GM18520 (cell line): ENCODE data around the gene NTSR1.

Experiments used
- ATAC-seq: cut with Tn5 transposase; IDR thresholded peaks from one replicate; pipeline ENCODE4 v1.9.1; 2021; ENCODE audit not compliant: unreplicated experiment

Gene NTSR1

GRCh38 chr20:62723768-62724450 is 15.3 kb downstream of the NTSR1 start:
- no peak for ATAC-seq

GRCh38 chr20:62724692-62725595 is 16.3 kb downstream of the NTSR1 start:
- ATAC-seq, result no peak

GRCh38 chr20:62725596-62726268 is 17.1 kb downstream of the NTSR1 start:
- ATAC-seq, result no peak

- no peak for ATAC-seq
Observed at GRCh38 chr20:62726276-62726675, 17.6 kb downstream of the NTSR1 start.

- ATAC-seq, result no peak
Observed at GRCh38 chr20:62726716-62727583, 18.3 kb downstream of the NTSR1 start.

GRCh38 chr20:62727584-62728027 is 19.0 kb downstream of the NTSR1 start:
- no peak for ATAC-seq

GRCh38 chr20:62728028-62728780 is 19.6 kb downstream of the NTSR1 start:
- no peak for ATAC-seq

GRCh38 chr20:62728781-62729300 is 20.2 kb downstream of the NTSR1 start:
- ATAC-seq, result no peak

- no peak for ATAC-seq
Observed at GRCh38 chr20:62730481-62730880, 21.8 kb downstream of the NTSR1 start.

GRCh38 chr20:62732031-62732760 is 23.6 kb downstream of the NTSR1 start:
- ATAC-seq, result no peak

- ATAC-seq, result no peak
Observed at GRCh38 chr20:62732842-62733525, 24.3 kb downstream of the NTSR1 start.

GRCh38 chr20:62733526-62733842 is 24.8 kb downstream of the NTSR1 start:
- ATAC-seq, result no peak

GRCh38 chr20:62733891-62734290 is 25.3 kb downstream of the NTSR1 start:
- no peak for ATAC-seq

- ATAC-seq, result no peak
Observed at GRCh38 chr20:62734326-62734725, 25.7 kb downstream of the NTSR1 start.

GRCh38 chr20:62734881-62735280 is 26.2 kb downstream of the NTSR1 start:
- no peak for ATAC-seq

- no peak for ATAC-seq
Observed at GRCh38 chr20:62735331-62735821, 26.7 kb downstream of the NTSR1 start.

GRCh38 chr20:62736026-62736406 is 27.4 kb downstream of the NTSR1 start:
- no peak for ATAC-seq

- no peak for ATAC-seq
Observed at GRCh38 chr20:62736407-62737071, 27.9 kb downstream of the NTSR1 start.
